ENCODE results near the gene VAV3. TPM values are rescaled to one million over a fixed set of nuclear protein-coding genes. Genes with fewer than 3 reads are reported as not detected.

VAV3 gene
- total RNA-seq, 1 experiment from 2014 or later = 3.7 TPM

DNA sequence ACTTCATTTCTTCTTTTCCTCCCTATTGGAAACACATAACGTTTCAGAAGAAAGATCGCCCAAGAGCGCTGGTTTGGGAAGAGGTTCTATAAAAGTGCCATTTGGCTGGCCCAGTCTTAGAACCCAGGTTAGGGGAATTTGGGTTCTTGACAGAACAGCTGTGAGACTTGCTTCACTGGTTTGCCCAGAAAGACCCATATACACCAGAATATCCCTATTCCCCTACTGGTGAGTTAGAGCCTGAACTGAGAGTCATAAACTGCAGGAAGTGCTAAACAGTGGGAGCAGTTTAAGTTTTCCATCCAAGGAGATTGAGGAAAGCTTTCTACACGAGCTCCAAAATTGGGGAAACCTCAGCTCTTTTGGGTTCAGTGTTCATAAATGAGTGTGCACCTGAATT lies 275.2 kb downstream of the VAV3 start:
- DNase-seq (ENCODE audit: low read depth) = no peak

DNA sequence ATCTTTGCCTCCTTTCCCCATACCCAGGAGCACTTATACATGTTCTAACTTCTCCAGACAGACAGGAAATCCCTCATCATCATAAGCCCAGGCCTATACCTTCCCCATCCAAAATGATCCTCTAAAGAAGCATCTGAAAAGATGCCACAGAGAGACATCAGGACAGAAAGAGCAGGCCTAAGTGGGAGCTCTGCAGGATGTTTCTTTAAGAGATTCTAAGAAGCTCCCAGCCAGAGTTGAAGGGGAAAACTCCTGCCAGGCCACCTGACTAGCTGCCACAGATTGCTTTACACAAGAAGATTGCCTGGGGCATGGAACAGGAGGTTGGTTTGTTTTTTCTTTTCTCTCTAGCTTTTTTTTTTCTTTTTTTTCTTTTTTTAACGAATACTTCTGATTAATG lies 275.8 kb downstream of the VAV3 start:
- no peak for DNase-seq (ENCODE audit: low read depth)

DNA sequence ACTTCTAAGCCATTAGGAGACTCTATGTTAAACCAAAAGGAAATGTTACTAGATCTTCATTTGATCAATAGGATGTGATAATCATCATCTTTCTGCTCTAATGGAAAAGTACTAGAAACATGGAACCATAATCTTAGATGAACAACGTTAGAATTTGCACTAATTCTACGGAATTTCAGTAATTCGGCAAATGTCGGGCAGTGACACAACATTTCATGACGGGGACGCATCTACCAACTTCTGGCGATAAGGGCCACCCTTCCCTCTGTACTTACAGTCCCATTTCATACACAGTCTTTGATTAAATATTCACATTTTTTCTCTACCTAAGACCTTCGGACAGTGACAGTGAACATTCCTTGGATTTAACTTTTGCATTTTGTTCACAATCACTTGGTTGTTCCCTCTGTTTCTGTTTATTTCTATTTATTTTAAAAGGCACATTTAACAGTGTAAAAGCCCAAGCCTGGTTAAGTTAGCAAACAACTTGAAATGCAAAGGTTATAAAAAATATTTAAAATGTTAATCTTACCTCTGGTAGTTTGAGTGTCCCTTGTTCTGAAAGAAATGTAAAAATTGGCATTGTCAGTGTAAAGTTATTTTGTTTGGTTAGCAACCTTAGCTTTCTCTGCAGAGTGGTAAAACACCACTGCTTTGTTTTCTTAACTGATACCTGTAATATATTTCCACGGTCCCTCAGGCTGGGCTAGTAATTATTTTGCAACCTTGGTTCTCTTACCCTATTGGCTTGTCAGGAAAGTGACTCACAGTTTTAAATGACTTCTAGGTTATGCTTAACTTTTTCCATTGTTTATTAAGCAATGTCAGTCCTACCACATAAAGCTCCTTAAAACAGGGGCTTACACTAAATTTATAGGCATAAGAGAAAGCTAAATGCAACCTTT lies 276.9 kb downstream of the VAV3 start:
- no peak for DNase-seq (ENCODE audit: low read depth)

DNA sequence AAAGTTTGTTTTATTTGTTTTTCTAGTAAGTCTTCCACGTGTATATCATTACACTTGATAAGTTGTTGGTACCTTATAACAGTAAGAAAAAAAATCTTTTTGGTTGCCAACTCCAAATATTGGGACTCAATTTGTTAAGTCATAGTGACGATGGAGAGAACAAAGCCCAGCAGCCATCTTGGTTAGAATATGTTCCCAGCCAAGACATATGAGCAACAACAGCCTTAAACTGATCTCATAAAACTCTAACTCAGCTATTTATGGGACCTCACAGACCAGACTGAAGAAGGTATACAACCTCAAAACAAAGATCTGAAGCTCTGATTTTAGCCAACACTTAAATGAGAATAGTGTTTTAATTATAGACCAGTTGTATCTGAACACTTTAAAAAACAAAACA lies 281.3 kb downstream of the VAV3 start:
- no peak for DNase-seq (ENCODE audit: low read depth)

DNA sequence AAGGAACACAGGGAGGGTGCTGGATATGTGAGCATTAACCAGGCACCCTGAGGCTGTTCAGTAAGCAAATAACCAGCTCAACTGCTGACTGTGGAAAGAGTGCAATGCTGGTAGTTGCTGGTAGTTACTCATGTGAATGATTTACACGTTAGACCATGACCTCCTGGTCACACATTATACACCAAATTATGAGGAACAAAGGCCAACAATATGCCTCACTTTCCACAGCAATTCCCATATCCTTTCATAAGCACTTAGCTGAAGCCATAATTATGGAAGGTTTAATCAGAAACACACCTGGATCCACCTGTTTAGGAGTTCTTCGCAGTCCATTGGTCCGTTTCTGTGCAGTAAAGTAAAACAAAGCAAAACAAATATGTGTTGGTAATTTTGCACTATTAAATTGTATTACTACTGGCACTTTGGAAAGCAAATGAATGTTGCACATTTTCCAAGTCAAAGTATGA lies 281.8 kb downstream of the VAV3 start:
- DNase-seq (ENCODE audit: low read depth) = no peak

DNA sequence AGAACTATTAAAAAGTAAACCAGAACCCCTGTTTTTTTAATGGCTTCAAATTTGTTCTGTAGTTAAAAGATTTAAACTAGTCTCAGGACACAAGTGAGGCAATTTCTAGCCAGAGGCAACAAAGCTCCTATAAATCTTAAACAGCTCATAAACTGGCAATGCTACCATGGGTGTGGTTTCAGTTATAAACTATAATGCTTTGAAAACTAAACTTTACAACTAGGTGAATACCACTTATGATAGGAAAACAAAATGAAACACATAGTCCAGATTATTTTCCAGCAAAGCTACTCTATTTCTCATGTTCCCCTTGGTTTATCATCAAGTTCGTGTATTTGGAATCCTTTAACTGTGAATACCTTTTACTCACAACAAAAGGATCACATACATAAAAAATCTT lies 282.5 kb downstream of the VAV3 start:
- DNase-seq (ENCODE audit: low read depth) = no peak

DNA sequence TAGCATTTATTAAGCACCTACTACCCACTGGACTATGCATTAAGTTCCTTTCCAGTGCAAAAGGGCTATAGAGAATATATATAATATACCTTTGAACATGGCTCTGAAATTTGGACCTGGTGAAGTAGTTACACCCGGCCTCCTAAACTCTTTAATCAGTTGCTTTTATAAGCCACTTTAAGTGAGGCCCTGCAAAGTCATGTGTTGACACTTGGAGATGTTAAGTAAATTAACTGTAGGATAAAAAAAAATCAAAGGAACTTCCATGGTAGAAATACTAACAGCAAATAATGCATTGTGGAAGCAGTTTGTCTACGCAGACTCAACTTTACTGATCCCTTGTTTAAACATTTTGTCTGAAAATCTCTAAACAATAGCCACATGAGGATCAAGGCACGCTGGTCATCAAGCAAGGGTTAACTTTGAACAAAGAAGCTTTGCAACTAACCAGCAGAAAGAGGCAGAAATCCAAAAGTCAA lies 283.9 kb downstream of the VAV3 start:
- DNase-seq (ENCODE audit: low read depth) = no peak

DNA sequence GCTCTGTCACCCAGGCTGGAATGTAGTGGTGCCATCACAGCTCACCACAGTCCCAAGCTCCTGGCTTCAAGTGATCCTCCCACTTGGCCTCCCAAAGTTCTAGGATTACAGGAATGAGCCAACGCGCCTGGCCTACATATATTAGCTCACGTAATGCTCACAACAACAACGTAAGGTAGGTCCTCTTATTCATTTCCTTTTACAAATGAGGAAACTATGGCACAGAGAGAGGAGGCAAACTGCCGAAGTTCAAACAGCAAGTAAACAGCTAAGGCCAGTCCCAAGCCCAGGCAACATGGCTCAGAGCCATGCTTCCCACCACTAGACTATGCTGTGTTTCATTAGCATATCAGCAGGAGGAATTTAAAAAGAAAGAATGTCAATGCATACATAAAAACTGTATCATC lies 284.4 kb downstream of the VAV3 start:
- DNase-seq (ENCODE audit: low read depth) = peak; percentile 41

DNA sequence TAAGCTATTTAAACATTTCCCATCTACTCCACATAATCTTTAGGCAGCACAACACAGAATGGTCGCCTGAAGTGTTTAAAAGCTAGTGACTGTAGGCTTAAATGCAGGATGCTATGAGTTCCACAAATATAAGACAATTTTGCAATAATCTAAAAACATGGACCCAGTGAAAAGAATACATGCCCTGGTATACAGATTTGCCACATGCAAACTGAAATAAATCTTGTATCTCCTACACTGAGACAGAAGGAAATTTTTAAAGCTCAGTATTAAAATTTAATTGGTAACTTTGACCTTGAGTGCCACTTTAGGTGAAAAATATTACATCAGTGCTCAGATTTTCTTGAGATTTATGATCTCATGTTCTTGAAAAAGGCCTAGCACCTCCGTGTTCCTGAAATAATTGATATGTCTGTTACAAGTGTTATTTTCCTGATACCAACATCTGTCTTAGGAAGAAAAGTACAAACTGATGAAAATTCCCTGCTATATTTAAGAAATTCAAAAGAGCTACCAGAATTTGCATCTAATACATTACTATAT lies 285.5 kb downstream of the VAV3 start:
- no peak for DNase-seq (ENCODE audit: low read depth)

DNA sequence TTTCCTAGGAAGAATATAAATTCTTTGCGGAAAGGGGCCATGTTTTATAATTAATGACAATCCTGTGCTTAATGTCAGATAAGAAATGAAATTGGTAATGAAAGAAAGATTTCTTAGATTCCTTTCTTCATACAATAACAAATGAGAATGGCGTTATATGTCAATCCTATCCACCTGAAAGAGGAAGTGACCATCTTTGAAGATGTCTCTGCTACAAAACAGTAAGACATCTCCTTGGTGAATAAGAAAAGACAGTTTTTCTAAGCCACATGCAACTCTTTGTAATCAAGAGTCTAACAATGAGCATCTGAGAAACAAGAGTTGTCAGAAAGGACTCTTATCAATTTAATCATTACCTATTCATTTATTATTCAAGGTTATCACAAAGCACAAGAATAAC lies 286.0 kb downstream of the VAV3 start:
- no peak for DNase-seq (ENCODE audit: low read depth)

DNA sequence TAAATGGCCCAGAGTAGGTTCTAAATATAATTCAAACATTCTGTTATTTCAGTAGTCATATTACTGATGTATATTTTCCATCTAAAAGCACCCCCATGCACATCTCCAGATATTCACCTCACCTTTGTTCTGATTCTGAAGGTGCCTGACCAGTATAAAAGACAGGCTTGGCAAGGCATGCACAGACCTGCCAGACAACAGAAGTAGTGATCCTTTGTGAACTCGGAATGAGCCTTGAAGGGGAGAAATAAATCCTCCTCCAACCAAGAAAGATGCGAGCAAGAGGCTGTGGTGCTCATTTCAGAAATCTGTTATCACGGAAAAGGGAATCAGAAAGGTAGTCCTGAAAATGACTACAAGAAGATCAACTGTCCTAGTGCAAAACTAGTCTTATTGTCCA lies 287.3 kb downstream of the VAV3 start:
- DNase-seq (ENCODE audit: low read depth) = no peak

DNA sequence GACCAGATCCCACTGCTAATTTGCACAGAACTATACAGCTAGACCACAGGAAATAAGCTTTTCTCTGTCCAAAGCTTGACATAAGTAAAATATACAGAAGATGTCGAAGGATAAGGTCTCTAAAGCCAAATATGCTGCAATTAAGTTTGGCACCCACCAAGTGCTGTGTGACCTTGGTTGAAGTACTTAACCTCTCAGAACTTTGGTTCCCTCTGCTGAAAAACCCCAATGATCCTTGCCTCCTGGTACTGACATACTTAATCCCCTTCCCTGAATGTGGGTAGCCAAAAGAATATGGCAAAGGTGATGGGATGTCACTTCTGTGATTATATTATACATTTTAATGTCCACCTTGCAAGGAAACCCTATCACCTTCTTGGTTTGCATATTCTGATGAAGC lies 290.5 kb downstream of the VAV3 start:
- DNase-seq (ENCODE audit: low read depth) = no peak

DNA sequence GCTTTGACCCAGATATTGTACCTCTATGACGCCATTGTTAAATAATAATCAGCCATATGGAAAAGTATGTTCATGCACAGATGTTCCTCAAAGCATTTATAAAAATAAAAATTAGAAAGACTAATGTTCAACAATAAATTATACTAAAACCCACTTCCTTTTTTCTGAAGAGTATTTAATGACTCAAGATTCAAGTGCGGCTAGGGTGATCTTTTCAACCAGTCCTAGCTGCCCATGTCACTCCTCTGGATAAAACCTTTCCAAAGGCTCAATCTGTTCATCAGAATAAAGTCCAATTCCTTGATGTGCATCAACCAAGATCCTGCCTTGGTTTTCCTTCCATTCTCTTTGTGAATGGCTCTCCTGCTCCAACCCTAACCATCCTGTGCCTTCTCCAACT lies 292.0 kb downstream of the VAV3 start:
- no peak for DNase-seq (ENCODE audit: low read depth)

DNA sequence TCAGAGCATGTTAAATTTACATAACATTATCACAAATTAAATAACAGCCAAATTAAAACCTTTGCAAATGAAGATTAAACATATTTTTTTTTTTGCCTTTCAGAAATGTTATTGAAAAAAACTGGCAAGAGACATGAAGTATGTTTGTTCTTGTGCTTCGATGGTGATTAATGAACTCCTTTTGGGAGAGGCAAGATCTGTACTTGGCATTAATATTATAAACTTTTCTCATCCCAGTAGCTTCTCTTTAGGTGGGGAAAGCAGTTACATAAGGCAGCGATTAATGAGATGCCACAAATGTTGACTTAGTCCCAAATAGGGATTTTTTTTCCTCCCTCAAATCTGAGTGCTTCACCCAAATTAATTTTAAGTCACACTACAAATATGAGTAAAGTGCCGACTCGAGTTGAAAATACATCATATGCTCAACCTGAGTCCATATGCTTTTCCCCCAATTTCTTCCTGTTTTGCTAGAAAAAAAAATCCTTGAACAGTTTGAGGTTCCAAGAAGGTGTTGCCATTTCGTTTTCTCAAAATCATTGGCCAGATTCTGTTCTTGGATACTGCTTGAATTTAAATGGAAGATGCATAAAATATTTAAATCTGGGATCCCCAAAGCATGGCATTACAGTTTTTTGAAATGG lies 294.5 kb downstream of the VAV3 start:
- no peak for DNase-seq (ENCODE audit: low read depth)

DNA sequence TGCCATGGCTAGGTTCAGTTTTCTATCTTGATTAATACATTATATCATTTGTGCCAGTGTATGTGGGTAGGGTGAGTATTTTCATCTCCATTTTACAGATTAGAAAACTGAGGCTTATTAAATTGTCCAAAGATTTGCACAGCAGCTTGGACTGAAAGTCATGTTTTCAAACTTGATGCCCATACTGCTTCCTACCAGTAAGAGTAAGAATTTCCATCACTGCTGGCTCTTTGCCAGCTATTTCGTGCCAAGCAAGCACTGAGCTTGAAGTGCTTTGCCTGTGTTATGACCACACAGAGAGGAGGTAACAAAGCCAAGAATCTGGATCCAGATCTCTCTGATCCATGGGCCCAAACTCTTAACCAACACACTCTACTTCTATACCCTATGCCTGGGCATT lies 295.0 kb downstream of the VAV3 start:
- DNase-seq (ENCODE audit: low read depth) = peak; percentile 27

DNA sequence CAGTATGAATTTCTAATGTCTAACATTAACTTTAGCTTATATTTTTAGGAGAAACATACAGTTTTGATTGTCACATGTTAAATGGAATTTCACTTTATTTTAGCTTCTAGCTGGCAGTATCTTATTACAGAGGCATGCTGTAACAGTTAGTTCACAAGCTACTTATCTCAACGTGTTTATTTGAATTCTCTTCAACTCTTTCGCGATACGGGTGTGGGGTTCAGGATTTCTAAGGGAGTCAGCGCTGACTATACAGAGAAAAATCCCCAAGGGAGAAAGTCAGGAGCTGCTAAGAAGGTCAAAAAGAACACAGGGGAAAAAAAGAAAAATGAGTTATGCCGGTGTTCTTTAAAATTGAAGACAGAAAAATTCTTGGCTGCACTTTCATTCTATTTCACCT lies 296.2 kb downstream of the VAV3 start:
- no peak for DNase-seq (ENCODE audit: low read depth)

DNA sequence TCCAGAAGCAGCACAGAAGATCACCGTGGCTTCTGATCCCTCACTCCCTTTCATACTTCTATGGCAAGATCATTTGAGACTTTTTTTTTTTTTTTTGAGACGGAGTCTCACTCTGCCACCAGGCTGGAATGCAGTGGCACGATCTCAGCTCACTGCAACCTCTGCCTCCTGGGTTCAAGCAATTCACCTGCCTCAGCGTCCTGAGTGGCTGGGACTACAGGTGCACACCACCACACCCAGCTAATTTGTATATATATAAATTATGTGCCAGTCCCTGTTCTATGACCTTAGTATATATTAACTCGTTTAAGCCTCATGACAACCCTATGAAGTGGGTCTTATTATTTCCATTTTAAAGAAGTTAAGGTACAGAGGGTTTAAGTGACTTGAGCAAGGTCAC lies 298.5 kb downstream of the VAV3 start:
- DNase-seq (ENCODE audit: low read depth) = no peak

DNA sequence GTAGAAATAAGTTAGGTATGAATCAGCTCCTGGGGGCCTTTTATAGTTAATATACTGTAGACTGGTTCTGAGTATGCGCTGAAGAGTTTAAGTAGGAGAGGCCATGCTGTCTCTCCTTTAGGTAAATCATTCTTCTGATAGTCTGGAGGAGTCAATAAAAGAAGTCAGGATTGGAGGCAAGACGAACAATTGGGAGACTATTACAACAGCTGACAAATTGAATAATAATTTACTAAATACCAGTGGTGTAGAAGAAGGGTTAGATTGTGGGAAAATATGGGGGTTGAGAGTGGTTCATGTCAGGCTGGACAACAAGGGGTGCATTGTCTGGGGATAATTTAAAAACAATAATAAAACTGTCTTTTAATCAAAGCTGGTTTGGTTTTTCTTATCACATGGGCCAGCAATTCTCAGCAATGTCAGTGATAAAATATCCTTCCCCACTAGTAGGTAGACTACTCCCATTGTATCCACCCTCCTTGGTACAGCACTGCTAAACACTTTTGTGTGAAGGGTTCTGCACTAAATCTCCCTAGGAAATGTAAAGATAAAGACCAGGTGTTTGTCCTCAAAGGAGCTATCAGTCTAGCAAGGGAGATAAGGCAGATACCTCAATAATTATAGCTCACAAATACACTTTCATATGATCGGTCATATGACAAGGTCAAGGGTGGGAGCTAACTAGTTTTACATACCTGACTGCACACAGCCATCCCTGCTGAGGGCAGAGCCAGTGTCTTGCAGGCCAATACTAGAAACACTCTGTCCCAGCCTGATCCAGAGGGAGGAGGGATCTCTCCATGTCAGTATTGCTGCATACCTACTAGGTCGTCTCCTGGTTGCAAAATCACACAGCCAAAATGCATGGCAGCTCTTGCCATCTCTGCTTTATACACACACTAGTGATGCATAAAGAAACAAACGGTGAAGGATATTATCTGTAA lies 299.7 kb downstream of the VAV3 start:
- DNase-seq (ENCODE audit: low read depth) = no peak

DNA sequence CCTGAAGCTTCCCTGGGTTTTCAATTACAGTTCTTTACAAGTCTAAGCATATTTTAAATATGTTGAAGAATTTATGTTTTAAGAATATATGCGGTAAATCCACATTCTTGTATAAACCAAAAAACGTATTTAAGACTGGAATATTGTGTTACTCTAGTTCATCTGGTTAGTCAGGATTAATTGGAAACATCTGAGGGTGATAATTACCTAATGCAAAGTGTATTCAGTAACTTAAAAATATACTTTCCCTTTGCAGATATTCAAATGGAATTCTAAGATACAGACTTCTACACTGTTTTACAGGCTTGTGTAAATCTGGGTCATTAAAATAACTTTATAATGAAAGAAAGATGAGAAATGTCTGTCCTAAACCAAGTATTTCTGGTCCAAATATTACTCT lies 302.0 kb downstream of the VAV3 start:
- no peak for DNase-seq (ENCODE audit: low read depth)

DNA sequence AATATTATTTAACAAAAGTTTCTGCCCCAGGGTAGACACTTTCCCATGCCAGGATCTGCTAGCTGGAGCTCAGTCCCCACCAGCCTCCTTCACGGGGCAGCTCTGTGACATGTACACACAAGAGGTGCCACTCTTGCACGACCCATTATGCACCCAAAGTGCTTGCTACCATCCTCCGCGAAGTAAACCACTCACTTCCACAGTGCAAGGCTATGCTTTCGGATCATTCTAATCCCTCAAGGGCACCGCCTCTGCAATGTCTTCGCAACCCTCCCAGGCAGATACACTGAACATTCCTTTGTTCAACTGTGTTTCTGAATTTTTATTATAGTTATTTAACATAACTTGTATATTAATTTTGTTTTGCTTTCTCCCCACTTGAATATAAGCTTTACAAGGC lies 303.8 kb downstream of the VAV3 start:
- no peak for DNase-seq (ENCODE audit: low read depth)

DNA sequence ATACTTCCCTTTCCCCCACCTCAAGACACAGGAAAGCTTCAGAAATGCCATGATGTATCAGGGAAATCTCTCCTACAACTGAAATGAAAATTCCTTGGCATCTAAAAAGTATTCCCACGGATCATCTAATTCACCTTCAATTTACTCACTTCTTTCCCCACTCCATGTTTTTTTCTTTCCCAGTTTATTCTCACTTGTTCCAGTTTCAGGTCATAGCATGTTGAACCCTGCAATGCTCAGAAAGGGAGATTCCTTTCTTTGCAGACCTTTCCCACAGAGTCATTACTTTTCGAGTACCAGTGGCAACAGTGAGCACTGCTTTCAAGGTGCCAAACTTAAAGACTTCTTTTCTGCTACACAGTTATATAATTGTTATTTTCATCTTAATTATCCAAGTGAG lies 305.0 kb downstream of the VAV3 start:
- DNase-seq (ENCODE audit: low read depth) = no peak

Measured in HT1080 (cell line).